ENCODE data around the gene LRIG2.
"Not testable (repeated sequence)": the region's sequence is repeated elsewhere in the genome, so short reads cannot be mapped to it uniquely, and the experiment has no call there.

The LRIG2 gene

GRCh38 chr1:113058941-113059706 is 13.9 kb upstream of the LRIG2 start:
- no peak for DNase-seq

GRCh38 chr1:113063456-113063855 is 9.5 kb upstream of the LRIG2 start:
- not testable (repeated sequence) for DNase-seq

- no peak for DNase-seq
Observed at GRCh38 chr1:113072141-113072756, 749 bp upstream of the LRIG2 start.

- DNase-seq = no peak
Observed at GRCh38 chr1:113073479-113073950, 517 bp downstream of the LRIG2 start.

GRCh38 chr1:113074237-113074636 is 1.2 kb downstream of the LRIG2 start:
- DNase-seq = no peak

- DNase-seq = not testable (repeated sequence)
Observed at GRCh38 chr1:113077978-113078377, 5.0 kb downstream of the LRIG2 start.

GRCh38 chr1:113086541-113086940 is 13.5 kb downstream of the LRIG2 start:
- DNase-seq = no peak

GRCh38 chr1:113088972-113089371 is 16.0 kb downstream of the LRIG2 start:
- no peak for DNase-seq

- no peak for DNase-seq
Observed at GRCh38 chr1:113090051-113090450, 17.1 kb downstream of the LRIG2 start.

- no peak for DNase-seq
Observed at GRCh38 chr1:113091988-113092594, 19.1 kb downstream of the LRIG2 start.

- no peak for DNase-seq
Observed at GRCh38 chr1:113094506-113094905, 21.5 kb downstream of the LRIG2 start.

- DNase-seq = no peak
Observed at GRCh38 chr1:113095790-113096455, 22.9 kb downstream of the LRIG2 start.

GRCh38 chr1:113096493-113096892 is 23.5 kb downstream of the LRIG2 start:
- no peak for DNase-seq

- no peak for DNase-seq
Observed at GRCh38 chr1:113101588-113101987, 28.6 kb downstream of the LRIG2 start.

GRCh38 chr1:113103048-113103447 is 30.1 kb downstream of the LRIG2 start:
- no peak for DNase-seq

GRCh38 chr1:113103977-113104376 is 31.0 kb downstream of the LRIG2 start:
- DNase-seq = no peak

GRCh38 chr1:113106910-113107309 is 33.9 kb downstream of the LRIG2 start:
- DNase-seq = no peak

- DNase-seq = no peak
Observed at GRCh38 chr1:113109908-113110554, 37.0 kb downstream of the LRIG2 start.

- no peak for DNase-seq
Observed at GRCh38 chr1:113118266-113118665, 45.3 kb downstream of the LRIG2 start.

- DNase-seq = no peak
Observed at GRCh38 chr1:113123737-113124136, 50.7 kb downstream of the LRIG2 start.

- no peak for DNase-seq
Observed at GRCh38 chr1:113124366-113124765, 51.4 kb downstream of the LRIG2 start.

GRCh38 chr1:113125517-113125916 is 52.5 kb downstream of the LRIG2 start:
- no peak for DNase-seq

- no peak for DNase-seq
Observed at GRCh38 chr1:113126207-113126606, 53.2 kb downstream of the LRIG2 start.

Measured in CD4-positive, alpha-beta T cell treated with Interleukin-1 beta for 1 hour (primary cell).